ENCODE results near the gene TFEB.

TFEB gene

DNA sequence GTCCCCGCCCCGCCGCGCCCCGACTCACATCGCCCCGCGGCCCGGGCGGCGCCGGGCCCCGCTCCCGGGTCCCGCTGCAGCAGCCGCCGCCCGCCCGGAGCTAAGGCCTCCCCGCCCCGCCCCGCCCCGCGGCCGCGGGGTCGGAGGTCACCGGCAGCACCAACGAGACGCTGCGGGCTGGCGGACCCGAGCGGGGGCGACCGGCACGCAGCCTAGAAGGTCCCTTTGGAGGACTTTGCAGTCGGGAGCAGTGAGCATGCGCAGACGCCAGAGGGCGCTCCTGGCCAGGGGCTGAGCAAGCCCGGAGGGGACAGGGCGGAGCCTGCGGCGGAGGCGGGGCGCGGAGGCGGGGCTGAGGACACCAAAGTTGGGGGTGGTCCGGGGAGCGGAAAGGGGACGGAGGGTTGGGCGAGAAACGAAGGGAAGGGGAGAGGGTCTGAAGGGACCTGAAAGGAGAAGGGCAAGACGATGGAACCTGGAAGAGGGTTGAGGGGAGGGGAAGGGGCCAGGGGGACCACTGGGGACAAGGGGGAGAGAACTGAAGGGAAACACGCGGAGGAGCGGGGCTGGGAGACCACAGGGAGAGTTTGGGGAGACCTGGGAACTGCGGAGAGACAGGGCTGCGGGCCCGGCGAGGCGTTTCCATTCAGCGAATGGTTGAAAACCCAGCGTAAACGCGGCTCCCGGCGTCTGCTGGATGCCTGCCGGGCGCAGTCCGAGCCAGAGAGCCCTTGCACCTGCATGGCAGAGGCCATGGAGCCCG, 44.6 kb upstream of the TFEB start, which contains the start of gene FRS3 (continued):
- TF ChIP-seq, protein P1, sequence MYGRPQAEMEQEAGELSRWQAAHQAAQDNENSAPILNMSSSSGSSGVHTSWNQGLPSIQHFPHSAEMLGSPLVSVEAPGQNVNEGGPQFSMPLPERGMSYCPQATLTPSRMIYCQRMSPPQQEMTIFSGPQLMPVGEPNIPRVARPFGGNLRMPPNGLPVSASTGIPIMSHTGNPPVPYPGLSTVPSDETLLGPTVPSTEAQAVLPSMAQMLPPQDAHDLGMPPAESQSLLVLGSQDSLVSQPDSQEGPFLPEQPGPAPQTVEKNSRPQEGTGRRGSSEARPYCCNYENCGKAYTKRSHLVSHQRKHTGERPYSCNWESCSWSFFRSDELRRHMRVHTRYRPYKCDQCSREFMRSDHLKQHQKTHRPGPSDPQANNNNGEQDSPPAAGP (tag by site-specific recombination; IDR thresholded peaks at IDR 0.05), result peak; percentile 85
- TF ChIP-seq ZNF664 (tag by site-specific recombination; IDR thresholded peaks at IDR 0.05), result no peak
- TF ChIP-seq ZNF121 (tag by site-specific recombination; IDR thresholded peaks at IDR 0.05), result no peak
- no peak for TF ChIP-seq OVOL3 (tag by site-specific recombination; IDR thresholded peaks at IDR 0.05)
- TF ChIP-seq, protein P2, sequence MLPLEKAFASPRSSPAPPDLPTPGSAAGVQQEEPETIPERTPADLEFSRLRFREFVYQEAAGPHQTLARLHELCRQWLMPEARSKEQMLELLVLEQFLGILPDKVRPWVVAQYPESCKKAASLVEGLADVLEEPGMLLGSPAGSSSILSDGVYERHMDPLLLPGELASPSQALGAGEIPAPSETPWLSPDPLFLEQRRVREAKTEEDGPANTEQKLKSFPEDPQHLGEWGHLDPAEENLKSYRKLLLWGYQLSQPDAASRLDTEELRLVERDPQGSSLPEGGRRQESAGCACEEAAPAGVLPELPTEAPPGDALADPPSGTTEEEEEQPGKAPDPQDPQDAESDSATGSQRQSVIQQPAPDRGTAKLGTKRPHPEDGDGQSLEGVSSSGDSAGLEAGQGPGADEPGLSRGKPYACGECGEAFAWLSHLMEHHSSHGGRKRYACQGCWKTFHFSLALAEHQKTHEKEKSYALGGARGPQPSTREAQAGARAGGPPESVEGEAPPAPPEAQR (tag by site-specific recombination; IDR thresholded peaks at IDR 0.05), result peak; percentile 67; the same call in 1 of the 2 replicates
- TF ChIP-seq, protein P3, sequence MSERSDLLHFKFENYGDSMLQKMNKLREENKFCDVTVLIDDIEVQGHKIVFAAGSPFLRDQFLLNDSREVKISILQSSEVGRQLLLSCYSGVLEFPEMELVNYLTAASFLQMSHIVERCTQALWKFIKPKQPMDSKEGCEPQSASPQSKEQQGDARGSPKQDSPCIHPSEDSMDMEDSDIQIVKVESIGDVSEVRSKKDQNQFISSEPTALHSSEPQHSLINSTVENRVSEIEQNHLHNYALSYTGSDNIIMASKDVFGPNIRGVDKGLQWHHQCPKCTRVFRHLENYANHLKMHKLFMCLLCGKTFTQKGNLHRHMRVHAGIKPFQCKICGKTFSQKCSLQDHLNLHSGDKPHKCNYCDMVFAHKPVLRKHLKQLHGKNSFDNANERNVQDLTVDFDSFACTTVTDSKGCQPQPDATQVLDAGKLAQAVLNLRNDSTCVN (tag by site-specific recombination; optimal IDR thresholded peaks at IDR 0.05), result peak; percentile 68
- TF ChIP-seq ZNF2 (tag by site-specific recombination; IDR thresholded peaks at IDR 0.05), result peak; percentile 39; the same call in 1 of the 2 replicates
- peak; percentile 42; the same call in 1 of the 2 replicates for TF ChIP-seq ZNF366 (tag by site-specific recombination; conservative IDR thresholded peaks at IDR 0.05)
- peak; percentile 92 for TF ChIP-seq KLF16 (tag by site-specific recombination; IDR thresholded peaks at IDR 0.05)
- TF ChIP-seq ZBTB20 (tag by site-specific recombination; IDR thresholded peaks at IDR 0.05), result peak; percentile 57
- TF ChIP-seq, protein P4, sequence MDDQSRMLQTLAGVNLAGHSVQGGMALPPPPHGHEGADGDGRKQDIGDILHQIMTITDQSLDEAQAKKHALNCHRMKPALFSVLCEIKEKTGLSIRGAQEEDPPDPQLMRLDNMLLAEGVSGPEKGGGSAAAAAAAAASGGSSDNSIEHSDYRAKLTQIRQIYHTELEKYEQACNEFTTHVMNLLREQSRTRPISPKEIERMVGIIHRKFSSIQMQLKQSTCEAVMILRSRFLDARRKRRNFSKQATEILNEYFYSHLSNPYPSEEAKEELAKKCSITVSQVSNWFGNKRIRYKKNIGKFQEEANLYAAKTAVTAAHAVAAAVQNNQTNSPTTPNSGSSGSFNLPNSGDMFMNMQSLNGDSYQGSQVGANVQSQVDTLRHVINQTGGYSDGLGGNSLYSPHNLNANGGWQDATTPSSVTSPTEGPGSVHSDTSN (CRISPR knock-in tag; IDR thresholded peaks at IDR 0.05), result peak; percentile 90
- peak; percentile 81 for TF ChIP-seq GLIS2 (tag by site-specific recombination; IDR thresholded peaks at IDR 0.05)
- TF ChIP-seq, protein P5, sequence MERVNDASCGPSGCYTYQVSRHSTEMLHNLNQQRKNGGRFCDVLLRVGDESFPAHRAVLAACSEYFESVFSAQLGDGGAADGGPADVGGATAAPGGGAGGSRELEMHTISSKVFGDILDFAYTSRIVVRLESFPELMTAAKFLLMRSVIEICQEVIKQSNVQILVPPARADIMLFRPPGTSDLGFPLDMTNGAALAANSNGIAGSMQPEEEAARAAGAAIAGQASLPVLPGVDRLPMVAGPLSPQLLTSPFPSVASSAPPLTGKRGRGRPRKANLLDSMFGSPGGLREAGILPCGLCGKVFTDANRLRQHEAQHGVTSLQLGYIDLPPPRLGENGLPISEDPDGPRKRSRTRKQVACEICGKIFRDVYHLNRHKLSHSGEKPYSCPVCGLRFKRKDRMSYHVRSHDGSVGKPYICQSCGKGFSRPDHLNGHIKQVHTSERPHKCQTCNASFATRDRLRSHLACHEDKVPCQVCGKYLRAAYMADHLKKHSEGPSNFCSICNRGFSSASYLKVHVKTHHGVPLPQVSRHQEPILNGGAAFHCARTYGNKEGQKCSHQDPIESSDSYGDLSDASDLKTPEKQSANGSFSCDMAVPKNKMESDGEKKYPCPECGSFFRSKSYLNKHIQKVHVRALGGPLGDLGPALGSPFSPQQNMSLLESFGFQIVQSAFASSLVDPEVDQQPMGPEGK (tag by site-specific recombination; IDR thresholded peaks at IDR 0.05), result peak; percentile 91
- no peak for TF ChIP-seq ZNF248 (tag by site-specific recombination; IDR thresholded peaks at IDR 0.05)
- no peak for TF ChIP-seq ZNF560 (tag by site-specific recombination; IDR thresholded peaks at IDR 0.05; ENCODE audit: borderline replicate concordance)
- peak; percentile 79 for TF ChIP-seq ZEB2 (tag by site-specific recombination; IDR thresholded peaks at IDR 0.05)
- TF ChIP-seq ZNF202 (tag by site-specific recombination; IDR thresholded peaks at IDR 0.05; ENCODE audit: borderline replicate concordance), result no peak
- TF ChIP-seq, protein P6, sequence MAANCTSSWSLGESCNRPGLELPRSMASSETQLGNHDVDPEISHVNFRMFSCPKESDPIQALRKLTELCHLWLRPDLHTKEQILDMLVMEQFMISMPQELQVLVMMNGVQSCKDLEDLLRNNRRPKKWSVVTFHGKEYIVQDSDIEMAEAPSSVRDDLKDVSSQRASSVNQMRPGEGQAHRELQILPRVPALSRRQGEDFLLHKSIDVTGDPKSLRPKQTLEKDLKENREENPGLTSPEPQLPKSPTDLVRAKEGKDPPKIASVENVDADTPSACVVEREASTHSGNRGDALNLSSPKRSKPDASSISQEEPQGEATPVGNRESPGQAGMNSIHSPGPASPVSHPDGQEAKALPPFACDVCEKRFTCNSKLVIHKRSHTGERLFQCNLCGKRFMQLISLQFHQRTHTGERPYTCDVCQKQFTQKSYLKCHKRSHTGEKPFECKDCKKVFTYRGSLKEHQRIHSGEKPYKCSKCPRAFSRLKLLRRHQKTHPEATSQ (tag by site-specific recombination; IDR thresholded peaks at IDR 0.05), result 0 out of 2 replicates have a peak, but pooled peaks have one; percentile 52
- peak; percentile 75 for TF ChIP-seq ZNF843 (tag by site-specific recombination; IDR thresholded peaks at IDR 0.05)
- peak; percentile 98 for TF ChIP-seq SP3 (tag by site-specific recombination; IDR thresholded peaks at IDR 0.05)
- TF ChIP-seq ZNF624 (tag by site-specific recombination; IDR thresholded peaks at IDR 0.05), result no peak
- TF ChIP-seq, protein P7, sequence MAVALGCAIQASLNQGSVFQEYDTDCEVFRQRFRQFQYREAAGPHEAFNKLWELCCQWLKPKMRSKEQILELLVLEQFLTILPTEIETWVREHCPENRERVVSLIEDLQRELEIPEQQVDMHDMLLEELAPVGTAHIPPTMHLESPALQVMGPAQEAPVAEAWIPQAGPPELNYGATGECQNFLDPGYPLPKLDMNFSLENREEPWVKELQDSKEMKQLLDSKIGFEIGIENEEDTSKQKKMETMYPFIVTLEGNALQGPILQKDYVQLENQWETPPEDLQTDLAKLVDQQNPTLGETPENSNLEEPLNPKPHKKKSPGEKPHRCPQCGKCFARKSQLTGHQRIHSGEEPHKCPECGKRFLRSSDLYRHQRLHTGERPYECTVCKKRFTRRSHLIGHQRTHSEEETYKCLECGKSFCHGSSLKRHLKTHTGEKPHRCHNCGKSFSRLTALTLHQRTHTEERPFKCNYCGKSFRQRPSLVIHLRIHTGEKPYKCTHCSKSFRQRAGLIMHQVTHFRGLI (tag by site-specific recombination; IDR thresholded peaks at IDR 0.05), result peak; percentile 40; the same call in 1 of the 2 replicates
- TF ChIP-seq, protein P8, sequence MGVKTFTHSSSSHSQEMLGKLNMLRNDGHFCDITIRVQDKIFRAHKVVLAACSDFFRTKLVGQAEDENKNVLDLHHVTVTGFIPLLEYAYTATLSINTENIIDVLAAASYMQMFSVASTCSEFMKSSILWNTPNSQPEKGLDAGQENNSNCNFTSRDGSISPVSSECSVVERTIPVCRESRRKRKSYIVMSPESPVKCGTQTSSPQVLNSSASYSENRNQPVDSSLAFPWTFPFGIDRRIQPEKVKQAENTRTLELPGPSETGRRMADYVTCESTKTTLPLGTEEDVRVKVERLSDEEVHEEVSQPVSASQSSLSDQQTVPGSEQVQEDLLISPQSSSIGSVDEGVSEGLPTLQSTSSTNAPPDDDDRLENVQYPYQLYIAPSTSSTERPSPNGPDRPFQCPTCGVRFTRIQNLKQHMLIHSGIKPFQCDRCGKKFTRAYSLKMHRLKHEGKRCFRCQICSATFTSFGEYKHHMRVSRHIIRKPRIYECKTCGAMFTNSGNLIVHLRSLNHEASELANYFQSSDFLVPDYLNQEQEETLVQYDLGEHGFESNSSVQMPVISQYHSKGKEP (tag by site-specific recombination; IDR thresholded peaks at IDR 0.05), result peak; percentile 77
- no peak for TF ChIP-seq ZNF423 (tag by site-specific recombination; IDR thresholded peaks at IDR 0.05)
- no peak for TF ChIP-seq ZNF266 (tag by site-specific recombination; IDR thresholded peaks at IDR 0.05; ENCODE audit: low read depth)
- TF ChIP-seq EGR2 (tag by site-specific recombination; IDR thresholded peaks at IDR 0.05; ENCODE audit: low read depth), result peak; percentile 85
